ENCODE measurements around the gene CAPN3.

CAPN3 gene

DNA sequence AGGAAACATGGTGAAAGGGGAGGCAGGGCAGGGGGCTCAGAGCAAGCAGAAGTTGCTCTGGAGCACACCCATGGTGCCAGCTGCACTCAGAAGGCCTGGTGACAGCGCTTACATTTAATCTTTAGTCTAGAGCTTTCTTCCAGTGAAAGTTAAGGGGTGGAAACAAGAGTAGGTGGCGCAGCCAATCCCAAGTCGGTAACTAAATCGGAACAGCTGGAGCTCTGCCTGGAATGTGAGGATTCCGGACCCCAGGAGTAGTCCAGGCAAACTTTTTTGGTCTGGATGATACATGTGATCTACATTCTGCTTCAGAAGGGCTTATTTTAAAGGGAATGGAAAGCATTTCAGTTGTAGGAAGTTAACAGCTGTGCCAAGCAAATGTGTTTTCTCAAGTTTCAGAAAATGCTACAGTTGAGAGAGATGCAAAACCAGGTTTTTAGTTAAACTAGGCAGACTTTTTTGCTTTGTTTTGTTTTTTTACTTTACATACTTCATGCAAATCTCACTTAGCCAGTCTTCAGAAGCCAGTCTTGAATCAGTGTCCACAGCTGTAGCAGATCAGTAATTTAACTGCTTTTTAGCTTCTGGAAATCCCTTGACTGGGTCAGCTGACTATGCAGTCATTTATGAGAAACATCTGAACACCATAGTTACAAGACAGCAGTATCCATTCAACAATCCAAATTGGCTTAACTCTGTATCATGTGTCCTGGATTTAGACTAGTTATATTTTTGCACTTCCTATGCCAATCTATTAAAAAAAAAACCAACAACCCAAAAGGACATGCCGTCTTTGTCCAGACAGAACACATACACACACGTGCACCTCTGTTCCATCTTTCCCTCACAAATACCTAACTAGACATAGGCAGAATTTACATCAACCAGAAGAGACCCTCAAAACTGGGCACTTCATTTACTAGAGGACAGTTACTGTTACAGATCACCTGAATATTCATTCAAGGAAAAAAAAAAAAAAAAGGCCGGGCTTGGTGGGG is 98.4 kb downstream of the CAPN3 start:
- no peak for DNase-seq

DNA sequence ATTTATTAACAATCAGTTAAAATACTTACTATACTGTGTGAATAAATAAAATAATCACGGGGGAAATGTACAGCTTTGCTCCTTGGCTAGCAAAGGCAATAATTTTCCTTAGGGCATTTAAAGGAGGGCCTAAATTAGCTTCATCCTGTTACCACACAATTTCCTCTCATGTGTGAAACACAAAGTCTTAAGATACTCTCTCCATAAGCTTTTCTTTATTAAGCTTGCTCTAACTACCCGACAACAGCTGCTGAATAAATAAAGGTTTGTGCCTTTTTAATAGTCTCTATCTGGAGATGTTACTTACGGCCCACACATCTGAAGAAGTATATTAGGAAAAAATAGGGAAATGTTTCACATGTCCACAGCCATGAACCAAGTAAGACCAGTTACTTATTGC is 102.0 kb downstream of the CAPN3 start:
- DNase-seq, result no peak

All from activated T-cell treated with anti-CD3 and anti-CD28 coated beads, Interleukin-2, amount 50 U/mL, for 48 hours (primary cell).